HUES48 (cell line): ENCODE measurements around the gene DDX27.
A peak's percentile ranks its signal among the peaks of the same experiment; 100 is the strongest.

Source experiments
- H3K27ac ChIP-seq: one replicate; pipeline ENCODE4 v1.7.0; 2013; ENCODE audit warnings: low read depth, low read length, inconsistent platforms
- H3K27me3 ChIP-seq: 2 replicates; pipeline ENCODE4 v1.6.1; 2013; ENCODE audit warnings: mild to moderate bottlenecking, low read length; ENCODE audit not compliant: control insufficient read depth, insufficient read depth
- H3K36me3 ChIP-seq: 2 replicates; pipeline ENCODE4 v1.6.1; 2013; ENCODE audit warnings: low read length; ENCODE audit not compliant: control insufficient read depth, insufficient read depth
- H3K4me1 ChIP-seq: 2 replicates; pipeline ENCODE4 v1.6.1; 2013; ENCODE audit warnings: mild to moderate bottlenecking, low read length; ENCODE audit not compliant: control insufficient read depth, insufficient read depth
- H3K4me3 ChIP-seq: 2 replicates; pipeline ENCODE4 v1.5.1; 2013; ENCODE audit warnings: mild to moderate bottlenecking, low read depth, low read length
- H3K9ac ChIP-seq: 2 replicates; pipeline ENCODE4 v1.6.1; 2013; ENCODE audit warnings: mild to moderate bottlenecking, low read depth, low read length, moderate library complexity
- H3K9me3 ChIP-seq: 2 replicates; pipeline ENCODE4 v1.6.1; 2013; ENCODE audit warnings: low read length; ENCODE audit not compliant: control insufficient read depth, insufficient read depth

The DDX27 gene

GRCh38 chr20:49270736-49271135 lies 51.5 kb downstream of the DDX27 start:
- Histone ChIP-seq H3K4me3 (no peak overlapping the region), H3K36me3 (peaks cover 74% of the 10 kb centered on the region), H3K4me1 (no peaks in the 10 kb centered on the region), H3K9me3 (no peaks in the 10 kb centered on the region), H3K27ac (no peak overlapping the region), H3K9ac (no peak overlapping the region), H3K27me3 (no peaks in the 10 kb centered on the region)

GRCh38 chr20:49272654-49273053 lies 53.4 kb downstream of the DDX27 start:
- Histone ChIP-seq H3K4me3 (no peak overlapping the region), H3K27ac (no peak overlapping the region), H3K36me3 (peaks cover 63% of the 10 kb centered on the region), H3K9ac (no peak overlapping the region), H3K4me1 (peaks cover 3% of the 10 kb centered on the region; the same call in 1 of the 2 replicates), H3K9me3 (no peaks in the 10 kb centered on the region), H3K27me3 (no peaks in the 10 kb centered on the region)

- H3K9me3 ChIP-seq, result no peaks in the 10 kb centered on the region
- H3K4me3 ChIP-seq, result no peak overlapping the region
- H3K27ac ChIP-seq, result no peak overlapping the region
- H3K36me3 ChIP-seq, result peaks cover 63% of the 10 kb centered on the region
- H3K9ac ChIP-seq, result no peak overlapping the region
- no peaks in the 10 kb centered on the region for H3K27me3 ChIP-seq
- H3K4me1 ChIP-seq, result peaks cover 3% of the 10 kb centered on the region; the same call in 1 of the 2 replicates
These were observed 54.6 kb downstream of the DDX27 start for GRCh38 chr20:49273696-49274277.

- no peak overlapping the region for H3K27ac ChIP-seq
- H3K4me3 ChIP-seq, result no peak overlapping the region
These were observed 56.0 kb downstream of the DDX27 start for GRCh38 chr20:49275216-49275615.

GRCh38 chr20:49275636-49276035 lies 56.4 kb downstream of the DDX27 start:
- Histone ChIP-seq H3K9me3 (0 out of 2 replicates have a peak, but pooled peaks cover 7% of the 10 kb centered on the region), H3K27me3 (no peaks in the 10 kb centered on the region), H3K27ac (no peak overlapping the region), H3K9ac (no peak overlapping the region), H3K4me3 (no peak overlapping the region), H3K36me3 (peaks cover 63% of the 10 kb centered on the region), H3K4me1 (peaks cover 3% of the 10 kb centered on the region; the same call in 1 of the 2 replicates)

More at GRCh38 chr20:49275216-49275615, 56.0 kb downstream of the DDX27 start:
- Histone ChIP-seq H3K36me3 (peaks cover 63% of the 10 kb centered on the region), H3K4me1 (peaks cover 3% of the 10 kb centered on the region; the same call in 1 of the 2 replicates), H3K9ac (no peak overlapping the region), H3K9me3 (0 out of 2 replicates have a peak, but pooled peaks cover 4% of the 10 kb centered on the region), H3K27me3 (no peaks in the 10 kb centered on the region)

GRCh38 chr20:49276161-49276960 lies 57.1 kb downstream of the DDX27 start:
- no peak overlapping the region for H3K27ac ChIP-seq
- H3K4me1 ChIP-seq, result peaks cover 3% of the 10 kb centered on the region; the same call in 1 of the 2 replicates
- H3K4me3 ChIP-seq, result peak overlapping the region; percentile 93
- no peak overlapping the region for H3K9ac ChIP-seq
- H3K36me3 ChIP-seq, result peaks cover 63% of the 10 kb centered on the region
- 0 out of 2 replicates have a peak, but pooled peaks cover 7% of the 10 kb centered on the region for H3K9me3 ChIP-seq
- no peaks in the 10 kb centered on the region for H3K27me3 ChIP-seq

GRCh38 chr20:49276961-49277785 lies 58.0 kb downstream of the DDX27 start:
- 0 out of 2 replicates have a peak, but pooled peaks cover 7% of the 10 kb centered on the region for H3K9me3 ChIP-seq
- H3K4me1 ChIP-seq, result peaks cover 3% of the 10 kb centered on the region; the same call in 1 of the 2 replicates
- H3K9ac ChIP-seq, result no peak overlapping the region
- peaks cover 65% of the 10 kb centered on the region for H3K36me3 ChIP-seq
- H3K27ac ChIP-seq, result peak overlapping the region; percentile 98
- no peaks in the 10 kb centered on the region for H3K27me3 ChIP-seq
- peak overlapping the region; percentile 93 for H3K4me3 ChIP-seq

GRCh38 chr20:49277786-49278035 lies 58.5 kb downstream of the DDX27 start:
- peaks cover 7% of the 10 kb centered on the region for H3K4me1 ChIP-seq
- no peaks in the 10 kb centered on the region for H3K27me3 ChIP-seq
- H3K9ac ChIP-seq, result peak overlapping the region; percentile 99; the same call in 1 of the 2 replicates
- peaks cover 66% of the 10 kb centered on the region for H3K36me3 ChIP-seq
- H3K27ac ChIP-seq, result peak overlapping the region; percentile 98
- H3K4me3 ChIP-seq, result peak overlapping the region; percentile 93
- 0 out of 2 replicates have a peak, but pooled peaks cover 7% of the 10 kb centered on the region for H3K9me3 ChIP-seq

GRCh38 chr20:49278036-49278817 lies 59.0 kb downstream of the DDX27 start, which contains the start of gene ZNFX1:
ZNFX1 (minus strand) TSS chr20:49278057; CDS start chr20:49275839, 2,218 bp downstream.
- peak within 1 kb of the TSS; percentile 93 for H3K4me3 ChIP-seq
- H3K9me3 ChIP-seq, result 0 out of 2 replicates have a peak, but pooled peaks cover 7% of the 10 kb centered on the region
- peak within 1 kb of the TSS; percentile 98 for H3K27ac ChIP-seq
- peak within 1 kb of the TSS; percentile 99 for H3K9ac ChIP-seq
- peaks cover 66% of the 10 kb centered on the region for H3K36me3 ChIP-seq
- H3K27me3 ChIP-seq, result no peaks in the 10 kb centered on the region
- H3K4me1 ChIP-seq, result peaks cover 11% of the 10 kb centered on the region
